AG10803 (cell line): ENCODE results near the gene COLEC12.
A peak's percentile ranks its signal among the peaks of the same experiment; 100 is the strongest.
"Not testable (repeated sequence)": the region's sequence is repeated elsewhere in the genome, so short reads cannot be mapped to it uniquely, and the experiment has no call there.

Experiments
- DNase-seq: peaks from one replicate; pipeline ENCODE4 v3.0.0; 2010; ENCODE audit warnings: low read depth
- H3K4me3 ChIP-seq: 2 replicates; pipeline ENCODE4 v1.5.1; 2011; ENCODE audit warnings: mild to moderate bottlenecking, low read length, control low read depth
- TF ChIP-seq, protein P1 (sequence below): conservative IDR thresholded peaks from 2 replicates; pipeline ENCODE4 v1.5.1; 2011; ENCODE audit warnings: mild to moderate bottlenecking, low read length, control low read depth, inconsistent platforms

The COLEC12 gene

DNA sequence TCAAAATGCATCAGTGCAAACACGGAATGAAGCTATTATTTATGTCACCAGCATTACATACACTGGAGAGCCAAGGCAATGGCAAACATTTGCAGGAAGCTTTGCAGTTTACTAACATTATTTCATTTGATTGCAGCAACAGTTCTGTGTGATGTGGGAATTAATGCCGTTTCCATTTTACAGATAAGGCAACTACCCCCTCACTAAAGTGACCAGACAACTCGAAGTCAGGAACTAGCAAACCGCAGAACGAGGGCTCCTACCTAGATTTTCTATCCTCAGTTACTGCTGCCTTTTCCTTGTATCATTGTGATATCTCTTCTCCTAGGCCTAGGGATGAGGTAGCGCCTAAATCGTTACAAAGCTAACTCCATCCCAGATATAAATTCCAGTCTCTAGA is 85.5 kb downstream of the COLEC12 start:
- DNase-seq, result no peak
- no peak overlapping the region for H3K4me3 ChIP-seq
- TF ChIP-seq, protein P1, sequence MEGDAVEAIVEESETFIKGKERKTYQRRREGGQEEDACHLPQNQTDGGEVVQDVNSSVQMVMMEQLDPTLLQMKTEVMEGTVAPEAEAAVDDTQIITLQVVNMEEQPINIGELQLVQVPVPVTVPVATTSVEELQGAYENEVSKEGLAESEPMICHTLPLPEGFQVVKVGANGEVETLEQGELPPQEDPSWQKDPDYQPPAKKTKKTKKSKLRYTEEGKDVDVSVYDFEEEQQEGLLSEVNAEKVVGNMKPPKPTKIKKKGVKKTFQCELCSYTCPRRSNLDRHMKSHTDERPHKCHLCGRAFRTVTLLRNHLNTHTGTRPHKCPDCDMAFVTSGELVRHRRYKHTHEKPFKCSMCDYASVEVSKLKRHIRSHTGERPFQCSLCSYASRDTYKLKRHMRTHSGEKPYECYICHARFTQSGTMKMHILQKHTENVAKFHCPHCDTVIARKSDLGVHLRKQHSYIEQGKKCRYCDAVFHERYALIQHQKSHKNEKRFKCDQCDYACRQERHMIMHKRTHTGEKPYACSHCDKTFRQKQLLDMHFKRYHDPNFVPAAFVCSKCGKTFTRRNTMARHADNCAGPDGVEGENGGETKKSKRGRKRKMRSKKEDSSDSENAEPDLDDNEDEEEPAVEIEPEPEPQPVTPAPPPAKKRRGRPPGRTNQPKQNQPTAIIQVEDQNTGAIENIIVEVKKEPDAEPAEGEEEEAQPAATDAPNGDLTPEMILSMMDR, result no peak

DNA sequence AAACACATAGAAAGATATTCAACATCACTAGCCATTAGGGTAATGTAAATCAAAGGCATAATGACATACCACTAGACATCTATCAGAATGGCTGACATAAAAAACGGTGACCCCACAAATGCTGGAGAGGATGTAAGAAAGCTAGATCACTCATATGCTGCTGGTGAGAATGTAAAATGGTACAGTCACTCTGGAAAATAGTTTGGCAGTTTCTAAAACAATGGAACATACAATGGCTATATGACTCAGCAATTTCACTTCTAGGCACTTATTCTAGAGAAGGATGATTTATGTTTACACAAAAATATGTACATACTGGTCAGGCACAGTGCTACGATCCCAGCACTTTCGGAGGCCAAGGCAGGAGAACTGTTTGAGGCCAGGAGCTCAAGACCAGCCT is 87.3 kb downstream of the COLEC12 start:
- no peak overlapping the region for H3K4me3 ChIP-seq
- TF ChIP-seq, protein P1, result no peak
- DNase-seq, result peak; percentile 44

DNA sequence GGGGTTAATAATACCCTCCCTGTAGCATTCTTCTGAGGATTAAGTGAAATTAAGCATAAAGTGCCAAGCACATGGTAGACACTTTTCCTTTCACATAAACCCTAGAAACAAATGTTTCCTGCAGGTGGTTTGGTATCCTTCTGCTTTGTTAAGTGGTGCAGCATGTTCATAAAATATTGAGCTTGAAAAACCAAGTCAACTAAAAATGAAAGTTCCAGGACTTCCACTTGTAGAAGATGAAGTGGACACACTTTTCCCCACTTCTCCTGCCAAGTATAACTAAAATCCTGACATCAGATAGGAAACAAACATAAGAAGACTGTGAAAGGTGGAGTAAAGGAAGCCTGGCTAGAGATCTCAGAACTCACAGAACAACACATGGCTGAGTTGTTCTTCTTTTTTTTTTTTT is 90.5 kb downstream of the COLEC12 start:
- DNase-seq, result no peak
- TF ChIP-seq, protein P1, result no peak
- H3K4me3 ChIP-seq, result no peak overlapping the region

DNA sequence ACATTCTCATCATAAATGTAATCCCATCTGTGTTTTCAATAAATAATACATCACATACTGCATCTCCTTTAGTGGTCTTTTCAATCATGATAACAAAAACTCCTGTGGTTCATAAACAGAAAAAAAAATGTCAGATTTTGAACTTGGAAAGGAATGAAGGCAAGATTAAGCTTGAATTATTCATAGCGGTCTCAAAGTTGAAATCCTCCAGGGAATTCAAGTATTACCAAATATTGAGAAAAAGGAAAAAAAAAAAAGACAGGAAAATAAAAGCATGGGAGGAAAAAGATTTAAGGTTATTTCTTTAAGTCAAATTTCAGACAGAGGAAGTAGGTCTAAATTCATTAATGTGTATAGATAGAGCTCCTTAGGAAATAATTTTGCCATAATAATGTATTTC is 92.1 kb downstream of the COLEC12 start:
- H3K4me3 ChIP-seq, result no peak overlapping the region
- TF ChIP-seq, protein P1, result no peak
- peak; percentile 35 for DNase-seq

DNA sequence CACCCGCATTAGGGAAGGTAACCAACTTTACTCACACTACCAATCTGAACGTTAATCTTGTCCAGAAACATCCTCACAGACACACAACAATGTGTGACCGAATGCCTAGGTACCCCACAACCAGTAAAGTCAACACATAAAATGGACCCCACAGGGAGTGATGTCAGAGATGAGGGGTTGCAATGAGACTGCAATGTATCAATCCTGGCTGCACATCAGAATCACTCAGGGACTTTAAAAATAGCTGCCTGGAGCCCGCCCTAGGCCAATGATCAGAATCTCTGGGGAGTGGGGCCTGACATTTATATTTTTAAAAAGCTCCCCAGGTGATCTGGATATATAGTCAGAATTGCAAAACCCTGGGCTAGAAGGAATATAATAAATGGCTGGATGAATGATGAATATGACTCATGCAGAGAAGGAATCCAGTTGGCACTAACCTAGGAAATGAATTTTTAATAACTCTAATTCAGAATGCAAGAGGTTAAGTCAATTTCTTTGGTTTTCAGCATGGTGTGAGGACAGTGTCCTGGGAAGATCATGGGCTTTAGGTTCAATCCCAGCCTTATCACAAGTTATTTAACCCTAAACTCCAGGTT is 92.8 kb downstream of the COLEC12 start:
- DNase-seq, result no peak
- TF ChIP-seq, protein P1, result no peak
- H3K4me3 ChIP-seq, result no peak overlapping the region

DNA sequence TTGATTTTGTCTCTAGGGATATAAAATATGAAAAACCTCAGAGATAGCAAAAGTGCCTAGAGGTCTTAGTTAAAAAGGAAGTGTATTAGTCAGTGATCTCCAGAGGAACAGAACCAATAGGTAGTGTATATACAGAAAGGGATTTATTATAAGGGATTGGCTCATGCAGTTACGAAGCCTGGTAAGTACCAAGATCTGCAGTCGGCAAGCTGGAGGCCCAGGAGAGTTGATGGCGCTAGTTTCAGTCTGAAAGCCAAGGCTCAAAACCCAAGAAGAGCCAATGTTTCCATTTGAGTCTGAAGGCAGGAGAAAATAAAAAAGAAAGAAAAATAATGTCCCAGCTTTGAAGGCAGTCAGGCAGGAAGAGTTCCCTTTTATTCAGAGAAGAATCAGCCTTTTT is 93.3 kb downstream of the COLEC12 start:
- no peak overlapping the region for H3K4me3 ChIP-seq
- no peak for DNase-seq
- TF ChIP-seq, protein P1, result no peak

DNA sequence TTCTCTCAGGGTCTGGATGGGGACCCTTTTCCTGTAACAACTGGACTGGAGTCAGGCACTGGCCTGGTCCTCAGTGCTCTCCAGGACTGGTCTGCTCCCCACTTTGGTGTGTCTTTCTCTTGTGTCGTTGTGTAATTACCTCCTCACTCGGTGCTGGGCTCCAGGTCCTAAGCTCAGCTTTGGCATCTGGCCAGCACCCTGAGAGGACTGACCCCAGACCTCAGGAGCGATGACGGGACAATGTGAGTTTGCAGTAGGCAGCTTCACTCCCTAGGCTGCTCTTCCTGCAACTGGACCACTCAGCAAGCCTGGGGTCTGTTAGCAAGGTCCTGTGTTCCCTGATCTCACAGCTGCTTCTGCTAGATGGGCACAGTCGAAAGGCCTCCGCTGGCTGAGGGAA is 93.8 kb downstream of the COLEC12 start:
- no peak for DNase-seq
- TF ChIP-seq, protein P1, result no peak
- no peak overlapping the region for H3K4me3 ChIP-seq

DNA sequence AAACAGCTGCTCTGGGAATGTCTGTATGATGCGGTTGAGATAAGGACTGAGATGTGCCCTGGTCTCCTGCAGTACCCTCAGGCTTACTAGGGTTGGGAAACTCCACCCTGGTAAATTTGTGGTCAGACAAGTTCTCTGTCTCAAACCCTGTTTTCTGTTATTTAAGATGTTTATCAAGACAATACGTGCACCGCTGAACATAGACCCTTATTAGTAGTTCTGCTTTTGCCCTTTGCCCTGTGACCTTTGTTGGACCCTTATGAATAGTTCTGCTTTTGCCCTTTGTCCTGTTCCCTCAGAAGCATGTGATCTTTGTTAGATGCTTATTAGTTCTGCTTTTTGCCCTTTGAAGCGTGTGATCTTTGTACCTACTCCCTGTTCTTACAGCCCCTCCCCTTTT is 95.5 kb downstream of the COLEC12 start:
- not testable (repeated sequence) for DNase-seq

More for the DNA sequence above, 95.5 kb downstream of the COLEC12 start:
- H3K4me3 ChIP-seq, result not testable (repeated sequence)
